Limb (tissue), 2 donors: Measurements from ENCODE around the gene MFF.
"Not testable (repeated sequence)": the region's sequence is repeated elsewhere in the genome, so short reads cannot be mapped to it uniquely, and the experiment has no call there.

ENCODE experiments used
- DNase-seq, 2 donors: peaks; one replicate each; pipeline ENCODE4 v3.0.0-alpha.2; 2016; ENCODE audit errors: extremely low spot score in 2 of 2

The MFF gene

GRCh38 chr2:227335713-227336112, 10.7 kb downstream of the MFF start:
- DNase-seq, result no peak

GRCh38 chr2:227337442-227337841, 12.4 kb downstream of the MFF start:
- DNase-seq, result no peak

GRCh38 chr2:227339098-227339599, 14.1 kb downstream of the MFF start:
- no peak for DNase-seq

- no peak for DNase-seq
Observed at GRCh38 chr2:227340106-227340505, 15.1 kb downstream of the MFF start.

- no peak for DNase-seq
Observed at GRCh38 chr2:227341553-227341952, 16.5 kb downstream of the MFF start.

- no peak for DNase-seq
Observed at GRCh38 chr2:227344231-227344630, 19.2 kb downstream of the MFF start.

- no peak for DNase-seq
Observed at GRCh38 chr2:227347117-227347516, 22.1 kb downstream of the MFF start.

GRCh38 chr2:227348324-227348723, 23.3 kb downstream of the MFF start:
- no peak for DNase-seq

GRCh38 chr2:227349989-227350612, 25.1 kb downstream of the MFF start:
- DNase-seq, result no peak

- no peak for DNase-seq
Observed at GRCh38 chr2:227351639-227352038, 26.6 kb downstream of the MFF start.

GRCh38 chr2:227360351-227360750, 35.3 kb downstream of the MFF start:
- DNase-seq, result no peak

GRCh38 chr2:227363756-227364155, 38.7 kb downstream of the MFF start:
- DNase-seq, result no peak

- not testable (repeated sequence) for DNase-seq
Observed at GRCh38 chr2:227364585-227365263, 39.7 kb downstream of the MFF start.

GRCh38 chr2:227365833-227366232, 40.8 kb downstream of the MFF start:
- DNase-seq, result no peak

GRCh38 chr2:227366769-227367426, 41.8 kb downstream of the MFF start:
- DNase-seq, result no peak

- no peak for DNase-seq
Observed at GRCh38 chr2:227367427-227367795, 42.4 kb downstream of the MFF start.

GRCh38 chr2:227368574-227368973, 43.5 kb downstream of the MFF start:
- no peak for DNase-seq

- DNase-seq, result no peak
Observed at GRCh38 chr2:227370092-227370491, 45.0 kb downstream of the MFF start.

GRCh38 chr2:227370791-227371312, 45.8 kb downstream of the MFF start:
- no peak for DNase-seq

GRCh38 chr2:227373389-227373788, 48.3 kb downstream of the MFF start:
- DNase-seq, result no peak

GRCh38 chr2:227374158-227374557, 49.1 kb downstream of the MFF start:
- no peak for DNase-seq

GRCh38 chr2:227376656-227377396, 51.8 kb downstream of the MFF start:
- no peak for DNase-seq
